Measurements from ENCODE around the gene TNNC1. TPM values are rescaled to one million over a fixed set of nuclear protein-coding genes. Genes with fewer than 3 reads are reported as not detected.
A peak's percentile ranks its signal among the peaks of the same experiment; 100 is the strongest.

The TNNC1 gene
- total RNA-seq, 1 donor from 2014 or later = 0.58 TPM

- no peak for DNase-seq (ENCODE audit: low read depth)
- peak; percentile 85 for TF ChIP-seq CTCF (conservative IDR thresholded peaks at IDR 0.05; ENCODE audit: low read depth, low read length)
- no peak overlapping the region for H3K4me3 ChIP-seq (ENCODE audit: low read depth, low read length)
Measured at GRCh38 chr3:52428151-52429005, 25.5 kb downstream of the TNNC1 start.

- TF ChIP-seq CTCF (conservative IDR thresholded peaks at IDR 0.05; ENCODE audit: low read depth, low read length) = no peak
Measured at GRCh38 chr3:52423173-52423572, 30.7 kb downstream of the TNNC1 start.

GRCh38 chr3:52422669-52423068 lies 31.2 kb downstream of the TNNC1 start:
- no peak for TF ChIP-seq CTCF (conservative IDR thresholded peaks at IDR 0.05; ENCODE audit: low read depth, low read length)
- no peak overlapping the region for H3K4me3 ChIP-seq (ENCODE audit: low read depth, low read length)
- DNase-seq (ENCODE audit: low read depth) = no peak

More at GRCh38 chr3:52423173-52423572, 30.7 kb downstream of the TNNC1 start:
- no peak overlapping the region for H3K4me3 ChIP-seq (ENCODE audit: low read depth, low read length)
- DNase-seq (ENCODE audit: low read depth) = no peak

GRCh38 chr3:52420388-52420787 lies 33.5 kb downstream of the TNNC1 start:
- no peak for TF ChIP-seq CTCF (conservative IDR thresholded peaks at IDR 0.05; ENCODE audit: low read depth, low read length)
- DNase-seq (ENCODE audit: low read depth) = no peak
- H3K4me3 ChIP-seq (ENCODE audit: low read depth, low read length) = no peak overlapping the region

- TF ChIP-seq CTCF (conservative IDR thresholded peaks at IDR 0.05; ENCODE audit: low read depth, low read length) = no peak
- H3K4me3 ChIP-seq (ENCODE audit: low read depth, low read length) = no peak overlapping the region
Measured at GRCh38 chr3:52415800-52416199, 38.0 kb downstream of the TNNC1 start.

GRCh38 chr3:52408466-52408865 lies 45.4 kb downstream of the TNNC1 start:
- DNase-seq (ENCODE audit: low read depth) = no peak
- TF ChIP-seq CTCF (conservative IDR thresholded peaks at IDR 0.05; ENCODE audit: low read depth, low read length) = no peak
- H3K4me3 ChIP-seq (ENCODE audit: low read depth, low read length) = peak overlapping the region; percentile 98

More at GRCh38 chr3:52415800-52416199, 38.0 kb downstream of the TNNC1 start:
- no peak for DNase-seq (ENCODE audit: low read depth)

GRCh38 chr3:52407779-52408178 lies 46.1 kb downstream of the TNNC1 start:
- no peak overlapping the region for H3K4me3 ChIP-seq (ENCODE audit: low read depth, low read length)
- TF ChIP-seq CTCF (conservative IDR thresholded peaks at IDR 0.05; ENCODE audit: low read depth, low read length) = no peak
- DNase-seq (ENCODE audit: low read depth) = no peak

All from epithelial cell of proximal tubule (primary cell).